Measurements from ENCODE around the gene IGSF23. TPM values are rescaled to one million over a fixed set of nuclear protein-coding genes. Genes with fewer than 3 reads are reported as not detected.

Gene IGSF23
- total and polyA plus RNA-seq, 4 donors = 0.18 to 8.4 TPM; not detected in 2

- Histone ChIP-seq H3K4me1 (ENCODE audit: control insufficient read depth in 1 of 2, insufficient read depth in 2 of 2, low read length in 2 of 2) (no peaks in the 10 kb centered on the region), H3K4me3 (ENCODE audit: low read length in 2 of 2) (no peak overlapping the region), H3K27me3 (ENCODE audit: control insufficient read depth in 1 of 2, insufficient read depth in 2 of 2, low read length in 1 of 2) (no peaks in the 10 kb centered on the region), H3K9me3 (ENCODE audit: control insufficient read depth, low read length) (no peaks in the 10 kb centered on the region), H3K36me3 (ENCODE audit: control insufficient read depth in 1 of 2, insufficient read depth in 2 of 2, low read length in 1 of 2) (no peaks in the 10 kb centered on the region), H3K27ac (ENCODE audit: low read depth in 1 of 2, low read length in 2 of 2) (no peak overlapping the region)
- ATAC-seq (ENCODE audit: low FRiP score) (no peak), DNase-seq (no peak)
- 94 to 96% methylated on average over 5 of the region's 5 CpGs for WGBS, 2 donors
- intact Hi-C loops (cut with DNase I) = no loop called here
Observed at GRCh38 chr19:44637390-44637764, 24.0 kb downstream of the IGSF23 start.

DNA sequence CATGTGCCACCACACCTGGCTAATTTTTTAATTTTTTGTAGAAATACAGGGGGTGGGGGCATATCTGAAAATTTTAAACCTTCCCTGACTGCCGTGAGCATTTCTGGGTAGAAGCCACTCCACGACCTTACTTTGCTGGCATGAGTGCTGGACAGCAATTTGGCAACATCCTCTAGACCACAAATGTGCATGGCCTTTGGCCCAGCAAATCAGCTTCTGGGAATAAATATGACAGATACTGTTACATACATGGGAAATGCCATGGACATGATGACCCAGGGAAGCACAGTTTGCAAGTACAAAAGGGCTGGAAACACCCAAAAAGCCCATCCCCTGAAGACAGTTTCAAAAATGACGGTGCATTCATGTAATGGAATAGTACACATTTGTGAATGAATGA, 27.2 kb downstream of the IGSF23 start:
- H3K36me3 ChIP-seq (ENCODE audit: control insufficient read depth in 1 of 2, insufficient read depth in 2 of 2, low read length in 1 of 2) = no peaks in the 10 kb centered on the region
- DNase-seq (no peak), ATAC-seq (ENCODE audit: low FRiP score) (no peak)
- H3K4me1 ChIP-seq (ENCODE audit: control insufficient read depth in 1 of 2, insufficient read depth in 2 of 2, low read length in 2 of 2) = no peaks in the 10 kb centered on the region
- 50 to 79% methylated on average over 3 of the region's 3 CpGs for WGBS, 2 donors
- no peaks in the 10 kb centered on the region for H3K9me3 ChIP-seq (ENCODE audit: control insufficient read depth, low read length)
- intact Hi-C loops (cut with DNase I) = no loop called here
- H3K4me3 ChIP-seq (ENCODE audit: low read length in 2 of 2) = no peak overlapping the region
- H3K27me3 ChIP-seq (ENCODE audit: control insufficient read depth in 1 of 2, insufficient read depth in 2 of 2, low read length in 1 of 2) = no peaks in the 10 kb centered on the region
- H3K27ac ChIP-seq (ENCODE audit: low read depth in 1 of 2, low read length in 2 of 2) = no peak overlapping the region

- intact Hi-C loops (cut with DNase I) = no loop called here
- Histone ChIP-seq H3K9me3 (ENCODE audit: control insufficient read depth, low read length) (no peaks in the 10 kb centered on the region), H3K36me3 (ENCODE audit: control insufficient read depth in 1 of 2, insufficient read depth in 2 of 2, low read length in 1 of 2) (no peaks in the 10 kb centered on the region), H3K4me1 (ENCODE audit: control insufficient read depth in 1 of 2, insufficient read depth in 2 of 2, low read length in 2 of 2) (no peaks in the 10 kb centered on the region), H3K4me3 (ENCODE audit: low read length in 2 of 2) (no peak overlapping the region), H3K27ac (ENCODE audit: low read depth in 1 of 2, low read length in 2 of 2) (no peak overlapping the region), H3K27me3 (ENCODE audit: control insufficient read depth in 1 of 2, insufficient read depth in 2 of 2, low read length in 1 of 2) (no peaks in the 10 kb centered on the region)
- DNase-seq (no peak), ATAC-seq (ENCODE audit: low FRiP score) (no peak)
- WGBS, 2 donors = 89 to 90% methylated on average over 9 of the region's 9 CpGs
Observed at GRCh38 chr19:44641501-44642265, 28.3 kb downstream of the IGSF23 start.

- no peak for DNase-seq
- Histone ChIP-seq H3K9me3 (ENCODE audit: control insufficient read depth, low read length) (no peaks in the 10 kb centered on the region), H3K36me3 (ENCODE audit: control insufficient read depth in 1 of 2, insufficient read depth in 2 of 2, low read length in 1 of 2) (no peaks in the 10 kb centered on the region), H3K4me1 (ENCODE audit: control insufficient read depth in 1 of 2, insufficient read depth in 2 of 2, low read length in 2 of 2) (no peaks in the 10 kb centered on the region), H3K27ac (ENCODE audit: low read depth in 1 of 2, low read length in 2 of 2) (no peak overlapping the region), H3K4me3 (ENCODE audit: low read length in 2 of 2) (no peak overlapping the region), H3K27me3 (ENCODE audit: control insufficient read depth in 1 of 2, insufficient read depth in 2 of 2, low read length in 1 of 2) (no peaks in the 10 kb centered on the region)
- 47 to 59% methylated on average over 1 of the region's 1 CpG for WGBS, 2 donors
- intact Hi-C loops (cut with DNase I) = no loop called here
- no peak for ATAC-seq (ENCODE audit: low FRiP score)
Observed at GRCh38 chr19:44642377-44642776, 29.0 kb downstream of the IGSF23 start.

- WGBS, 2 donors = 0 to 1% methylated on average over 65 to 70 of the region's 70 CpGs
- H3K4me1 ChIP-seq (ENCODE audit: control insufficient read depth in 1 of 2, insufficient read depth in 2 of 2, low read length in 2 of 2) = no peaks in the 10 kb centered on the region
- H3K27me3 ChIP-seq (ENCODE audit: control insufficient read depth in 1 of 2, insufficient read depth in 2 of 2, low read length in 1 of 2) = no peaks in the 10 kb centered on the region
- peak; percentile 93 for ATAC-seq (ENCODE audit: low FRiP score)
- H3K27ac ChIP-seq (ENCODE audit: low read depth in 1 of 2, low read length in 2 of 2) = peak within 1 kb of the TSS in 1 of 2 donors; percentile 49
- no peaks in the 10 kb centered on the region for H3K9me3 ChIP-seq (ENCODE audit: control insufficient read depth, low read length)
- intact Hi-C loops (cut with DNase I) = no loop called here
- DNase-seq = peak; percentile 85 to 92
- H3K4me3 ChIP-seq (ENCODE audit: low read length in 2 of 2) = peak within 1 kb of the TSS; percentile 64 to 97
- H3K36me3 ChIP-seq (ENCODE audit: control insufficient read depth in 1 of 2, insufficient read depth in 2 of 2, low read length in 1 of 2) = no peaks in the 10 kb centered on the region
Observed at GRCh38 chr19:44643605-44644401, 30.4 kb downstream of the IGSF23 start, which contains the start of gene PVR. PVR (plus strand) TSS chr19:44643910; CDS start chr19:44644097, 187 bp downstream.

- Histone ChIP-seq H3K4me1 (ENCODE audit: control insufficient read depth in 1 of 2, insufficient read depth in 2 of 2, low read length in 2 of 2) (no peaks in the 10 kb centered on the region), H3K4me3 (ENCODE audit: low read length in 2 of 2) (peak overlapping the region; percentile 64 to 97), H3K27me3 (ENCODE audit: control insufficient read depth in 1 of 2, insufficient read depth in 2 of 2, low read length in 1 of 2) (no peaks in the 10 kb centered on the region), H3K27ac (ENCODE audit: low read depth in 1 of 2, low read length in 2 of 2) (no peak overlapping the region), H3K9me3 (ENCODE audit: control insufficient read depth, low read length) (no peaks in the 10 kb centered on the region), H3K36me3 (ENCODE audit: control insufficient read depth in 1 of 2, insufficient read depth in 2 of 2, low read length in 1 of 2) (no peaks in the 10 kb centered on the region)
- DNase-seq (peak; percentile 57 to 81), ATAC-seq (ENCODE audit: low FRiP score) (peak; percentile 64)
- WGBS, 2 donors = 3 to 5% methylated on average over 13 of the region's 13 CpGs
- intact Hi-C loops (cut with DNase I) = no loop called here
Observed at GRCh38 chr19:44644402-44645016, 31.1 kb downstream of the IGSF23 start.

DNA sequence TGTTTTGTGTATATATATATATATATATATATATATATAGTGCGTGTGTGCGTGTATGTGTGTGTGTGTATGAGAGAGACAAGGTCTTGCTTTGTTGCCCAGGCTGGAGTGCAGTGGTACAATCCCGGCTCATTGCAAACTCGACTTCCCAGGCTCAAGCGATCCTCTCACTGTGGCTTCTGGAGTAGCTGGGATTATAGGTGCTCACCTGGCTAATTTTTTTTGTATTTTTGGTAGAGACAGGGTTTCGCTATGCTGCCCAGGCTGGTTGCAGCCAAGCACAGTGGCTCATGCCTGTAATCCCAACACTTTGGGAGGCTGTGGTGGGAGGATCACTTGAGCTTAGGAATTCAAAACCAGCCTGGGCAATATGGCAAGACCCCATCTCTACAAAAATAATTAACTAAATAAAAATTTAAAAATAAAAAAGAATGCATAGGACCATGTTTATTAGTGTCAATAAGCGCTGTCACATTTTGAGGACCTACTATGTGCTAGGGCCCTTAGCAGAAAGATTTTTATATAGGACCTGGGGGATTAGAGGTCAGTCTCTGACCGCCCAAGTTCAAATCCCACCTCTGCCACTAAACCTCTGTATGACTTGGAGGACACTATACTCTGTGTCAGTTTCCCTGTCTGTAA, 32.2 kb downstream of the IGSF23 start:
- Histone ChIP-seq H3K4me1 (ENCODE audit: control insufficient read depth in 1 of 2, insufficient read depth in 2 of 2, low read length in 2 of 2) (no peaks in the 10 kb centered on the region), H3K27ac (ENCODE audit: low read depth in 1 of 2, low read length in 2 of 2) (no peak overlapping the region), H3K36me3 (ENCODE audit: control insufficient read depth in 1 of 2, insufficient read depth in 2 of 2, low read length in 1 of 2) (peaks cover 0 to 7% of the 10 kb centered on the region in 2 donors), H3K9me3 (ENCODE audit: control insufficient read depth, low read length) (no peaks in the 10 kb centered on the region), H3K4me3 (ENCODE audit: low read length in 2 of 2) (no peak overlapping the region), H3K27me3 (ENCODE audit: control insufficient read depth in 1 of 2, insufficient read depth in 2 of 2, low read length in 1 of 2) (no peaks in the 10 kb centered on the region)
- 81 to 91% methylated on average over 8 of the region's 8 CpGs for WGBS, 2 donors
- DNase-seq (peak; percentile 6 to 14), ATAC-seq (ENCODE audit: low FRiP score) (no peak)
- intact Hi-C loops (cut with DNase I) = no loop called here

- ATAC-seq (ENCODE audit: low FRiP score) (no peak), DNase-seq (peak in 1 of 2 donors; percentile 4)
- Histone ChIP-seq H3K27ac (ENCODE audit: low read depth in 1 of 2, low read length in 2 of 2) (no peak overlapping the region), H3K9me3 (ENCODE audit: control insufficient read depth, low read length) (no peaks in the 10 kb centered on the region), H3K27me3 (ENCODE audit: control insufficient read depth in 1 of 2, insufficient read depth in 2 of 2, low read length in 1 of 2) (no peaks in the 10 kb centered on the region), H3K36me3 (ENCODE audit: control insufficient read depth in 1 of 2, insufficient read depth in 2 of 2, low read length in 1 of 2) (peaks cover 0 to 7% of the 10 kb centered on the region in 2 donors), H3K4me1 (ENCODE audit: control insufficient read depth in 1 of 2, insufficient read depth in 2 of 2, low read length in 2 of 2) (no peaks in the 10 kb centered on the region), H3K4me3 (ENCODE audit: low read length in 2 of 2) (no peak overlapping the region)
- intact Hi-C loops (cut with DNase I) = no loop called here
- 93 to 96% methylated on average over 3 of the region's 3 CpGs for WGBS, 2 donors
Observed at GRCh38 chr19:44646049-44646416, 32.7 kb downstream of the IGSF23 start.

Measured in aorta (tissue), 5 donors.